GM18909 (cell line): ENCODE data around the gene GSC2.

Source experiments
- ATAC-seq: cut with Tn5 transposase; IDR thresholded peaks from one replicate; pipeline ENCODE4 v1.9.1; 2021; ENCODE audit warnings: mild to moderate bottlenecking; ENCODE audit not compliant: unreplicated experiment, poor library complexity

GSC2 gene

GRCh38 chr22:19123936-19124335, 26.2 kb downstream of the GSC2 start:
- ATAC-seq = no peak

- no peak for ATAC-seq
Measured at GRCh38 chr22:19122752-19123492, 27.2 kb downstream of the GSC2 start.

- ATAC-seq = peak; percentile 90
Measured at GRCh38 chr22:19122143-19122751, 27.8 kb downstream of the GSC2 start, which contains the start of gene DGCR2. TSS of gene DGCR2 (minus strand) at chr22:19122412. CDS start at chr22:19122206, 206 bp downstream.

- ATAC-seq = peak; percentile 23
Measured at GRCh38 chr22:19121631-19122142, 28.4 kb downstream of the GSC2 start.

GRCh38 chr22:19120829-19121630, 29.1 kb downstream of the GSC2 start:
- no peak for ATAC-seq

GRCh38 chr22:19119949-19120348, 30.1 kb downstream of the GSC2 start:
- no peak for ATAC-seq

GRCh38 chr22:19118329-19118880, 31.7 kb downstream of the GSC2 start:
- ATAC-seq = no peak

GRCh38 chr22:19117111-19117512, 33.0 kb downstream of the GSC2 start:
- ATAC-seq = no peak

- ATAC-seq = no peak
Measured at GRCh38 chr22:19115628-19116027, 34.5 kb downstream of the GSC2 start.

GRCh38 chr22:19114984-19115552, 35.0 kb downstream of the GSC2 start:
- no peak for ATAC-seq

GRCh38 chr22:19113429-19113828, 36.7 kb downstream of the GSC2 start:
- no peak for ATAC-seq

- ATAC-seq = no peak
Measured at GRCh38 chr22:19111584-19111983, 38.5 kb downstream of the GSC2 start.

- ATAC-seq = no peak
Measured at GRCh38 chr22:19111140-19111539, 39.0 kb downstream of the GSC2 start.

- ATAC-seq = no peak
Measured at GRCh38 chr22:19110646-19111045, 39.4 kb downstream of the GSC2 start.

GRCh38 chr22:19110064-19110458, 40.0 kb downstream of the GSC2 start:
- ATAC-seq = no peak

- peak; percentile 89 for ATAC-seq
Measured at GRCh38 chr22:19109198-19110063, 40.7 kb downstream of the GSC2 start.

GRCh38 chr22:19108807-19109197, 41.3 kb downstream of the GSC2 start:
- ATAC-seq = no peak

- ATAC-seq = no peak
Measured at GRCh38 chr22:19107730-19108074, 42.4 kb downstream of the GSC2 start.

- no peak for ATAC-seq
Measured at GRCh38 chr22:19106886-19107729, 43.0 kb downstream of the GSC2 start.
